Measurements from ENCODE around the gene CDC42EP5.

The CDC42EP5 gene

DNA sequence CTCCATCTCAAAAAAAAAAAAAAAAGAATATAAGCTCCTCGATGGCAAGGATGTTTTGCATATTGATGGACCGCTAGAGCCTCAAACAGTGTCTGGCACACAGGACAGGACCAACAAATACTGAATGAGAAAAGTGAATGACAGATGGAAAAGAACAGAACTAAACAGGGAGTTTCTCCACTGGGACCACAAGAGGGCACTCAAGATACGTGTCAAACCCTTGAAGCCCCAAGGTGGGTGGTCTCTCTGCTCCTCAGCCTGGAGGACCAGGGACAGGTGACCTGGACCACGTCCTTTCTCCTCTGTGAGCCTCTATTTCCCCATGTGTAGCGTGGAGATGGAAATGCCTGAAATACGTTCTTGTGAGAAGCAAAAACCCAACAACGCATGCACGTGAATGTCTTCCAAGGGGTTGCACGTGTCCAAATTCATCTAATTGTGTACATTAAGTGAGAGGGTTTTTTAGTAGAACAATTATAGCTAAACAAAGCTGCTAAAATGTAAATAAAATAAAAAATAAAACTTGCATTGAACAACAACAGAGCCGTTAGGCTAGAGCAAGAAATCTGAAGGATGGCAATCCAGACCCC lies 5.7 kb upstream of the CDC42EP5 start:
- H3K27me3 ChIP-seq (ENCODE audit: insufficient read depth, low read length) = no peaks in the 10 kb centered on the region; the same call in 1 of the 2 replicates
- H3K4me2 ChIP-seq (ENCODE audit: low read length) = no peak overlapping the region
- H2AFZ ChIP-seq (ENCODE audit: low read length) = no peak overlapping the region

DNA sequence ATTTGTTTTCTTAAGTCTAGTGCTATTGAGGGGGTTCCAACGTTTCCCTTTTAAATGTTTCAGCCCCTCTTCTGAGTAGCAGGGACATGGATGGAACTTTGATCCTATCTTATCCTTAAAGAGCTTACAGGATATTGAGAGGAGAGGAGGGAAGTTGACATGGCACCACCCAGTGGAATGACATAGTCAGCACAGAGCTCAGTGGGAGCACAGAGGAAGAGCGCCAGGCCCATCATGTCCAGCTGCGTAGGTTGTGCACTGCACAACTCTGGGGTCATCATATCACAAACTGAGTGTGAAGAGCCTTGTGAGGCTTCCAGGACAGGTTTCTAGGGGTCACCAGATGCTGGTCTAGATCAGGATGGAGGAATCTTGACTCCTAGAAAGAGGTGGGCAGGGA lies 4.6 kb upstream of the CDC42EP5 start:
- Histone ChIP-seq H3K27ac (ENCODE audit: low read depth, low read length, poor library complexity, severe bottlenecking) (no peak overlapping the region), H3F3A (ENCODE audit: insufficient read depth, low read length) (no peaks in the 10 kb centered on the region; the same call in 1 of the 2 replicates), H3K9ac (ENCODE audit: low read length) (no peak overlapping the region), H4K20me1 (ENCODE audit: insufficient read depth, low read length) (no peaks in the 10 kb centered on the region), H3K79me2 (ENCODE audit: insufficient read depth, low read length) (no peaks in the 10 kb centered on the region), H3K4me3 (ENCODE audit: low read depth, low read length, poor library complexity, severe bottlenecking) (no peak overlapping the region), H2AFZ (ENCODE audit: low read length) (no peak overlapping the region), H3K9me2 (ENCODE audit: low read depth, low read length) (no peaks in the 10 kb centered on the region), H3K4me1 (ENCODE audit: insufficient read depth, low read length, severe bottlenecking) (no peaks in the 10 kb centered on the region), H3K4me2 (ENCODE audit: low read length) (no peak overlapping the region), H3K27me3 (ENCODE audit: insufficient read depth, low read length) (no peaks in the 10 kb centered on the region; the same call in 1 of the 2 replicates), H3K36me3 (ENCODE audit: insufficient read depth, low read length) (no peaks in the 10 kb centered on the region), H3K9me3 (ENCODE audit: low read length) (no peaks in the 10 kb centered on the region)
- TF ChIP-seq, protein P1, sequence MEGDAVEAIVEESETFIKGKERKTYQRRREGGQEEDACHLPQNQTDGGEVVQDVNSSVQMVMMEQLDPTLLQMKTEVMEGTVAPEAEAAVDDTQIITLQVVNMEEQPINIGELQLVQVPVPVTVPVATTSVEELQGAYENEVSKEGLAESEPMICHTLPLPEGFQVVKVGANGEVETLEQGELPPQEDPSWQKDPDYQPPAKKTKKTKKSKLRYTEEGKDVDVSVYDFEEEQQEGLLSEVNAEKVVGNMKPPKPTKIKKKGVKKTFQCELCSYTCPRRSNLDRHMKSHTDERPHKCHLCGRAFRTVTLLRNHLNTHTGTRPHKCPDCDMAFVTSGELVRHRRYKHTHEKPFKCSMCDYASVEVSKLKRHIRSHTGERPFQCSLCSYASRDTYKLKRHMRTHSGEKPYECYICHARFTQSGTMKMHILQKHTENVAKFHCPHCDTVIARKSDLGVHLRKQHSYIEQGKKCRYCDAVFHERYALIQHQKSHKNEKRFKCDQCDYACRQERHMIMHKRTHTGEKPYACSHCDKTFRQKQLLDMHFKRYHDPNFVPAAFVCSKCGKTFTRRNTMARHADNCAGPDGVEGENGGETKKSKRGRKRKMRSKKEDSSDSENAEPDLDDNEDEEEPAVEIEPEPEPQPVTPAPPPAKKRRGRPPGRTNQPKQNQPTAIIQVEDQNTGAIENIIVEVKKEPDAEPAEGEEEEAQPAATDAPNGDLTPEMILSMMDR (IDR thresholded peaks at IDR 0.05; ENCODE audit: low read length) = no peak
- no peak for TF ChIP-seq EZH2 (IDR thresholded peaks at IDR 0.05; ENCODE audit: borderline replicate concordance, low read length)

More for the DNA sequence above, 5.7 kb upstream of the CDC42EP5 start:
- no peak overlapping the region for H3K9ac ChIP-seq (ENCODE audit: low read length)
- no peak overlapping the region for H3K4me3 ChIP-seq (ENCODE audit: low read depth, low read length, poor library complexity, severe bottlenecking)
- TF ChIP-seq EZH2 (IDR thresholded peaks at IDR 0.05; ENCODE audit: borderline replicate concordance, low read length) = no peak
- TF ChIP-seq, protein P1 (IDR thresholded peaks at IDR 0.05; ENCODE audit: low read length) = peak; percentile 65
- no peak overlapping the region for H3K27ac ChIP-seq (ENCODE audit: low read depth, low read length, poor library complexity, severe bottlenecking)
- no peaks in the 10 kb centered on the region for H3K9me2 ChIP-seq (ENCODE audit: low read depth, low read length)
- H4K20me1 ChIP-seq (ENCODE audit: insufficient read depth, low read length) = no peaks in the 10 kb centered on the region
- H3F3A ChIP-seq (ENCODE audit: insufficient read depth, low read length) = no peaks in the 10 kb centered on the region; the same call in 1 of the 2 replicates
- H3K4me1 ChIP-seq (ENCODE audit: insufficient read depth, low read length, severe bottlenecking) = no peaks in the 10 kb centered on the region
- no peaks in the 10 kb centered on the region for H3K9me3 ChIP-seq (ENCODE audit: low read length)
- no peaks in the 10 kb centered on the region for H3K36me3 ChIP-seq (ENCODE audit: insufficient read depth, low read length)
- H3K79me2 ChIP-seq (ENCODE audit: insufficient read depth, low read length) = no peaks in the 10 kb centered on the region

DNA sequence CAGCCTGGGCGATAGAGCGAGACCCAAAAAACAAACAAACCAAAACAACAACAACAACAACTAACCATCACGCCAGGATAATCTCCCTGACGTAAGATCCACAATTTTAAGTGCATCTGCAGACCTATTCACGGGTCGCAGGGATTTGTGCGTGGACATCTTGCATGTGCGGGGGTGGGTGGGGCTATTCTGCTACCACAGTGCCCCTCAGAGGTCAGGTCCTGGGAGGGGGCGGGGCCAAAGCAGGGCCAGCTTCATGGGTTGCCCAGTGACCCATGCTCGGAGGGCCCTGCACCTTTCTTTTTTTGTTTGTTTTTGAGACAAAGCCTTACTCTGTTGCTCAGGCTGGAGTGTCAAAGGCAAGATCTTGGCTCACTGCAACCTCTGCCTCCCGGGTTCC lies 2.6 kb upstream of the CDC42EP5 start:
- Histone ChIP-seq H3K9ac (ENCODE audit: low read length) (no peak overlapping the region), H3K36me3 (ENCODE audit: insufficient read depth, low read length) (no peaks in the 10 kb centered on the region), H3K4me2 (ENCODE audit: low read length) (no peak overlapping the region), H3K4me3 (ENCODE audit: low read depth, low read length, poor library complexity, severe bottlenecking) (no peak overlapping the region), H2AFZ (ENCODE audit: low read length) (no peak overlapping the region), H3K27ac (ENCODE audit: low read depth, low read length, poor library complexity, severe bottlenecking) (no peak overlapping the region), H4K20me1 (ENCODE audit: insufficient read depth, low read length) (no peaks in the 10 kb centered on the region), H3F3A (ENCODE audit: insufficient read depth, low read length) (no peaks in the 10 kb centered on the region; the same call in 1 of the 2 replicates), H3K27me3 (ENCODE audit: insufficient read depth, low read length) (no peaks in the 10 kb centered on the region; the same call in 1 of the 2 replicates), H3K4me1 (ENCODE audit: insufficient read depth, low read length, severe bottlenecking) (no peaks in the 10 kb centered on the region), H3K9me2 (ENCODE audit: low read depth, low read length) (no peaks in the 10 kb centered on the region), H3K79me2 (ENCODE audit: insufficient read depth, low read length) (no peaks in the 10 kb centered on the region), H3K9me3 (ENCODE audit: low read length) (no peaks in the 10 kb centered on the region)
- no peak for TF ChIP-seq EZH2 (IDR thresholded peaks at IDR 0.05; ENCODE audit: borderline replicate concordance, low read length)
- TF ChIP-seq, protein P1 (IDR thresholded peaks at IDR 0.05; ENCODE audit: low read length) = no peak

Measured in OCI-LY1 (cell line).